Endothelial cell (in vitro differentiated cells): ENCODE results near the gene STARD8. TPM values are rescaled to one million over a fixed set of nuclear protein-coding genes. Genes with fewer than 3 reads are reported as not detected.

Experiments
- DNase-seq: peaks from one replicate; pipeline ENCODE4 v3.0.0; 2021; ENCODE audit warnings: low spot score
- H3K27ac Mint-ChIP-seq: one replicate; pipeline ENCODE4 v1.8.0; 2021; ENCODE audit warnings: mixed read lengths, inconsistent platforms; ENCODE audit not compliant: unreplicated experiment
- H3K27me3 Mint-ChIP-seq: one replicate; pipeline ENCODE4 v1.8.0; 2021; ENCODE audit warnings: mild to moderate bottlenecking, moderate library complexity, mixed read lengths, inconsistent platforms; ENCODE audit not compliant: unreplicated experiment
- H3K36me3 Mint-ChIP-seq: one replicate; pipeline ENCODE4 v1.8.0; 2021; ENCODE audit warnings: mild to moderate bottlenecking, low read depth, mixed read lengths, inconsistent platforms; ENCODE audit not compliant: unreplicated experiment
- H3K4me1 Mint-ChIP-seq: one replicate; pipeline ENCODE4 v1.8.0; 2021; ENCODE audit warnings: mild to moderate bottlenecking, mixed read lengths, inconsistent platforms; ENCODE audit not compliant: unreplicated experiment
- H3K4me3 Mint-ChIP-seq: one replicate; pipeline ENCODE4 v1.8.0; 2021; ENCODE audit warnings: mild to moderate bottlenecking, mixed read lengths, inconsistent platforms; ENCODE audit not compliant: unreplicated experiment
- H3K9me3 Mint-ChIP-seq: one replicate; pipeline ENCODE4 v1.8.0; 2021; ENCODE audit warnings: mixed read lengths, inconsistent platforms; ENCODE audit not compliant: unreplicated experiment
- total RNA-seq: library from RNA; stranded (reverse); fragmentation: NEBNext Ultra II Directional; extraction: Animal tissue kit (Norgen Biotek cat#: 25700); gene quantifications from one replicate; pipeline ENCODE4 v1.2.1, GENCODE V29; 2021; ENCODE audit not compliant: unreplicated experiment
- TF ChIP-seq, protein P1 (sequence below): fragments of 200-600 bp; sonication (generic); IDR thresholded peaks from one replicate; pipeline ENCODE4 v1.5.0; 2021; ENCODE audit warnings: antibody characterized with exemption; ENCODE audit not compliant: unreplicated experiment

STARD8 gene
- total RNA-seq, 1 donor from 2014 or later, result 82.7 TPM

DNA sequence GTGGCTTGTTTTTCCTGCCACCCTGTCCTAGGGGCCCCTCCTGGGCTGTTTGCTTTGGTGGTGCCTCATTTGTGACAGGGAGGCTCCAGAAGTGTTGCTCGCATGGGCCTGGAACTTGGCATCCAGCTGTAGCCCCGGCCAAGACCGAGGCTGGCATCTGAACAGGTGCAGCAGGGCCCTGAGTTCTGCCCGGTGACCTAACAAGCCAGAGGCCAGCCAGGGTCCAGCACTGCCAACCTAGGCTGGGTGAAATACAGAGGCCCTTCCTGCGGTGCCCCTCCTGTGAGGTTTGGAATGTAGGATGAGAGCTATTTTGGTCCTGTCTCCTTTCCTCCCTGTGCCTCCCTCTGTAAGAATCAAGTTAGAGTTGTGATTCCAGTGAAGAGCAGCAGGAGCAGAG, 58.5 kb downstream of the STARD8 start:
- no peaks in the 10 kb centered on the region for H3K27me3 Mint-ChIP-seq
- H3K36me3 Mint-ChIP-seq, result peaks cover 4% of the 10 kb centered on the region
- peaks cover 42% of the 10 kb centered on the region for H3K4me1 Mint-ChIP-seq

DNA sequence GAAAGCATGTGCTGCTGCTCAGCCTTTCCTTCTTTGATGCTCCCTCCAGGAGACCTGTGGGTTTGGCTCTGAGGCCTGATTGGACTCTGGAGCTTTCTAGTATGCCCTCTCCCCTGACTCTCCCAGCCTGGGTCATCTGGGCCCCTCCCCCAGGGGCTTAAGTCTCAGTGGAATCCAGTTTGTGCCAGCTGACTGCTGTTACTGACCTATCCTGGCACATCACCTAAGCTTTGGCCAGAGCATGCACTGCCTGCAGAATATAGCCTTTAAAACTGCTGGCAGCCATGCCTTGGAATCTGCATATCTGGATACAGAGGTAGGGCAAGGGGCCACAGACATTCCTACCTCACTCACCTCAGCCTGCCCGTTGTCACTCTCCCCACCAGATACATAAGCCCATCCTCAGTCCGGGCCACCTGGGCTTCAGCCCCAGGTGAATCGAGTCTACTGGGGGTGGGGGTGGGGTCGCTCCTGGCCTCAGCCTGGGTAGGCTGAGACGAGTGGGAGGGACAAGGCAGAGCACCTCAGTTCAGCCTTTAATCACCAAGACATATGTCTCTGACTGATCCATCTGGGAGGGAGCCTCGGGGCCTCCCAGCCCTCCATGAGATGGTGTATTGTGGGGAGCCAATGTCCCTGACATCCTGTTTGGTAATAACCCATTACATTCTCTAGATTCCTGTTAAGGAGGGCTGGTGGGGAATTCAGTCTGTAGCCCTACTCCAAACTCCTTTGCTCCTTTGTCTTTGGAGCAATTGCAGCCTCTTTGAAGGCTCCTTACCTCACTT, 61.2 kb downstream of the STARD8 start:
- DNase-seq, result no peak
- Mint-ChIP-seq H3K27ac (peak overlapping the region; percentile 84), H3K9me3 (no peaks in the 10 kb centered on the region), H3K27me3 (no peaks in the 10 kb centered on the region), H3K36me3 (peaks cover 12% of the 10 kb centered on the region), H3K4me1 (peaks cover 41% of the 10 kb centered on the region), H3K4me3 (no peak overlapping the region)
- TF ChIP-seq, protein P1, sequence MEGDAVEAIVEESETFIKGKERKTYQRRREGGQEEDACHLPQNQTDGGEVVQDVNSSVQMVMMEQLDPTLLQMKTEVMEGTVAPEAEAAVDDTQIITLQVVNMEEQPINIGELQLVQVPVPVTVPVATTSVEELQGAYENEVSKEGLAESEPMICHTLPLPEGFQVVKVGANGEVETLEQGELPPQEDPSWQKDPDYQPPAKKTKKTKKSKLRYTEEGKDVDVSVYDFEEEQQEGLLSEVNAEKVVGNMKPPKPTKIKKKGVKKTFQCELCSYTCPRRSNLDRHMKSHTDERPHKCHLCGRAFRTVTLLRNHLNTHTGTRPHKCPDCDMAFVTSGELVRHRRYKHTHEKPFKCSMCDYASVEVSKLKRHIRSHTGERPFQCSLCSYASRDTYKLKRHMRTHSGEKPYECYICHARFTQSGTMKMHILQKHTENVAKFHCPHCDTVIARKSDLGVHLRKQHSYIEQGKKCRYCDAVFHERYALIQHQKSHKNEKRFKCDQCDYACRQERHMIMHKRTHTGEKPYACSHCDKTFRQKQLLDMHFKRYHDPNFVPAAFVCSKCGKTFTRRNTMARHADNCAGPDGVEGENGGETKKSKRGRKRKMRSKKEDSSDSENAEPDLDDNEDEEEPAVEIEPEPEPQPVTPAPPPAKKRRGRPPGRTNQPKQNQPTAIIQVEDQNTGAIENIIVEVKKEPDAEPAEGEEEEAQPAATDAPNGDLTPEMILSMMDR, result no peak

More for the DNA sequence above, 58.5 kb downstream of the STARD8 start:
- TF ChIP-seq, protein P1, result no peak
- no peak overlapping the region for H3K27ac Mint-ChIP-seq
- no peak for DNase-seq
- H3K4me3 Mint-ChIP-seq, result no peak overlapping the region
- no peaks in the 10 kb centered on the region for H3K9me3 Mint-ChIP-seq

DNA sequence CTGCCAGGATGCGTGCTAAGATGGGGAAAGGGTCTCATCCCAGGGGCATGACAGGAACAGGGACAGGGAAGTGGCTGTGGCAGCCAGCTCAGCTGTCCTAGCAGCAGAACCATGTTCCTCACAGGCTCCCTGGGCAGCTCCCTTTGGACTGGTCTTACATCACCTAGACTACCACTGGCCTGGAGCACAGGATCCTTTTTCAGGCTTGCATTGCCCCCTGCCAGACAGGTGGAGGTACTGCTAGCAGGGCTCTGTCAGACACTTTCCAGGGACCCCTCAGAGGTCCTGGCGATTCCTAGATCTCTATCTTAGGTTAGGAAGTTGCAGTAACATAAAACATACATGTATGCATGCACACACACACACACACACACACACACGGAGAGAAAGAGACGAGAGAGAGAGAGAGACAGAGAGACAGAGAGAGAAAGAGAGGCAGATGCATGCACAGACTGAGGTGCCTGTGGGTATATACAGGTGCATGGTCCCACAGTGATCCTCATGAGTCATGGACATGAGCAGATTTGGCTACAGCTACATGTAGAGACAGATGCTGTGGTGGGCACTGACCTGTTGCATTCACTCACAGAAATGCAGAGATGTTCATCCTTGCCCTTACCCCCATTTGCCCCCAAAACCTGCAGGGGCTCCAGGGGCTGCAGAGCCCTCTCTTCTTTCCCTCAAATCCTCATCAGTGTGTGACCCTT, 63.6 kb downstream of the STARD8 start:
- H3K27me3 Mint-ChIP-seq, result peaks cover 6% of the 10 kb centered on the region
- H3K4me3 Mint-ChIP-seq, result peak overlapping the region; percentile 53
- H3K9me3 Mint-ChIP-seq, result no peaks in the 10 kb centered on the region
- peaks cover 32% of the 10 kb centered on the region for H3K4me1 Mint-ChIP-seq
- TF ChIP-seq, protein P1, result no peak
- peaks cover 32% of the 10 kb centered on the region for H3K36me3 Mint-ChIP-seq
- no peak for DNase-seq
- H3K27ac Mint-ChIP-seq, result no peak overlapping the region

DNA sequence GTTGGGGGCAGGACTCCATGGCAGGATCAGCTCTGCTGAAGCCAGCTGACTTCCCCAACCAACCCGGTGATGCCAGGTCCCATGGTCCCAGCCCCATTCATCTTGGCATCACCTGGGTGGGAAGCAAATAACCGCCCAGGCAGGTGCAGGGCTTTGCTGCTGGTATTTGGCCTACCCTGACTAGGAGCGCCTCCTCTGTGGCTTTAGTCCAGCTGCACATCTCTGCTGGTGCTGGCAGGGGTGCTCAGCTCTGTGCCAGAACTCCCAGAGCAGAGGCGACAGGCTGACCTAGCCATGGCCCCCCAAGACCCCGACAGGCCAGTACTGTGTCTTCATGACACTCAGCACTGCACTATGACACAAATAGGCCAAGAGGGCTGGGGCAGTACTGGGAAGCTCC, 64.4 kb downstream of the STARD8 start:
- H3K9me3 Mint-ChIP-seq, result no peaks in the 10 kb centered on the region
- TF ChIP-seq, protein P1, result no peak
- DNase-seq, result no peak
- H3K4me1 Mint-ChIP-seq, result peaks cover 32% of the 10 kb centered on the region
- H3K36me3 Mint-ChIP-seq, result peaks cover 39% of the 10 kb centered on the region
- peaks cover 10% of the 10 kb centered on the region for H3K27me3 Mint-ChIP-seq
- no peak overlapping the region for H3K27ac Mint-ChIP-seq
- no peak overlapping the region for H3K4me3 Mint-ChIP-seq

DNA sequence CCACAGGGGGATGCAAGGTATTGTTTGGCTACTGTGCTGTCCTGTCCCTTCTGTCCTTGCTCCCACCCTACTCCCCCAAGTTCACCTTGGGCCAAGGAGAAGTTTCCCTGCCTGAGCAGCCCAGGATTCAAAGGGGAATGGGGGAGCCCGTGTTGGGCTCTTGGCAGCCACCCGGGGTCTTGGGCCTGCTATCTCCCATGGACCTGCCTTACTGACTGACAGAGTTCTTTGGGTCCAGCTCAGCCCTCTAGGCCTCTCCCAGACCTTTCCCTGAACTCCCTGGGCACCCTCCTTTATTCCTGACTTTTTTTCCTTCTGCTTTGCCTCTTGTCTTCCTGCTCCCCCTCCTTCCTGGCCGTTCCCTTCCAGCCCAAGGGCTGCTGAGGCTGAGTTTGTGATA, 67.4 kb downstream of the STARD8 start:
- no peak for DNase-seq
- Mint-ChIP-seq H3K27ac (no peak overlapping the region), H3K9me3 (no peaks in the 10 kb centered on the region), H3K36me3 (peaks cover 48% of the 10 kb centered on the region), H3K4me3 (no peak overlapping the region), H3K27me3 (peaks cover 18% of the 10 kb centered on the region), H3K4me1 (peaks cover 23% of the 10 kb centered on the region)
- TF ChIP-seq, protein P1, result no peak
